ENCODE results near the gene HSF2BP. TPM values are rescaled to one million over a fixed set of nuclear protein-coding genes. Genes with fewer than 3 reads are reported as not detected.

The HSF2BP gene
- total and polyA plus RNA-seq, 2 of the 8 experiments (the other 6 are each of a cell fraction or from before 2014, with no cell fraction given): 0.51 to 0.93 TPM

GRCh38 chr21:43697758-43698643, 38.7 kb upstream of the HSF2BP start:
- no peak overlapping the region for H2AK5ac ChIP-seq (ENCODE audit: low read depth, low read length)
- H3K23me2 ChIP-seq (ENCODE audit: low read depth, low read length): no peaks in the 10 kb centered on the region
- no peaks in the 10 kb centered on the region for H3K27me3 ChIP-seq (replicated peaks in 1 of 4; ENCODE audit: control insufficient read depth in 3 of 4, extremely low read depth in 1 of 4, insufficient read depth in 3 of 4, low read length in 3 of 4)
- FAIRE-seq (no peak), DNase-seq (ENCODE audit: low read depth in 1 of 2, low spot score in 2 of 2) (no peak)
- H4K5ac ChIP-seq (ENCODE audit: insufficient read length, low read depth, low read length): no peak overlapping the region
- WGBS, 2 experiments (ENCODE audit: extremely low coverage in 1 of 2, insufficient coverage in 1 of 2, insufficient read length in 1 of 2, insufficient replicate concordance in 2 of 2, low coverage in 1 of 2, low lambda C conversion rate in 2 of 2, missing lambda C conversion rate in 1 of 2): 89% methylated on average over 10 of the region's 11 CpGs; no CpG with 5 or more reads in 1 of the 2 experiments
- no peaks in the 10 kb centered on the region for H4K20me1 ChIP-seq (replicated peaks in 1 of 2; ENCODE audit: control insufficient read depth in 1 of 2, insufficient read depth in 2 of 2, low read length in 2 of 2)
- H3K4ac ChIP-seq (replicated peaks; ENCODE audit: insufficient read length, low read depth, low read length): no peak overlapping the region
- CTCF ChIA-PET (ENCODE audit: partially characterized antibody): interaction anchor here (0.8 kb wide), 1 partner anchor 43 kb away, joined by 3 read pairs; no protein-coding TSS in a partner anchor
- no peak overlapping the region for H3K27ac ChIP-seq (ENCODE audit: low read depth, low read length)
- H2BK20ac ChIP-seq (ENCODE audit: low read length): no peak overlapping the region
- no peak overlapping the region for H3K9ac ChIP-seq (replicated peaks in 1 of 4; ENCODE audit: extremely low read depth in 1 of 4, low read depth in 3 of 4, low read length in 3 of 4)
- peaks cover 0 to 30% (median 12%) of the 10 kb centered on the region in 4 experiments; a peak in 6 of 8 replicates for H3K36me3 ChIP-seq (ENCODE audit: control insufficient read depth in 2 of 4, insufficient read depth in 4 of 4, low read length in 3 of 4)
- POLR2A ChIA-PET (ENCODE audit: partially characterized antibody): interaction anchor here (0.6 to 1.1 kb wide), 4 partner anchors 9 to 26 kb away, joined by 3 read pairs; no protein-coding TSS in a partner anchor
- no peaks in the 10 kb centered on the region for H3K79me2 ChIP-seq (ENCODE audit: control insufficient read depth in 1 of 2, insufficient read depth in 2 of 2, low read length in 2 of 2)
- no peak overlapping the region for H2BK15ac ChIP-seq (ENCODE audit: low read length)
- H3K56ac ChIP-seq (replicated peaks; ENCODE audit: insufficient read length, low read depth, low read length): no peak overlapping the region
- H2BK5ac ChIP-seq (ENCODE audit: low read depth, low read length): no peak overlapping the region
- no peaks in the 10 kb centered on the region for H3K79me1 ChIP-seq (ENCODE audit: low read depth, low read length)
- no peak overlapping the region for H2BK12ac ChIP-seq (ENCODE audit: low read depth, low read length)
- H2AFZ ChIP-seq (ENCODE audit: low read length): no peak overlapping the region
- peaks cover 0 to 7% (median 0%) of the 10 kb centered on the region in 4 experiments; a peak in 2 of 7 replicates for H3K4me1 ChIP-seq (replicated peaks in 1 of 4; ENCODE audit: control insufficient read depth in 3 of 4, insufficient read depth in 4 of 4, low read length in 3 of 4)
- H3K4me3 ChIP-seq (ENCODE audit: extremely low read depth in 1 of 4, insufficient read depth in 2 of 4, low read depth in 3 of 4, low read length in 4 of 4): no peak overlapping the region
- no peak overlapping the region for H4K91ac ChIP-seq (replicated peaks; ENCODE audit: insufficient read length, low read length)
- no peaks in the 10 kb centered on the region for H3K9me3 ChIP-seq (ENCODE audit: insufficient read depth in 2 of 2, low read depth in 1 of 2, low read length in 1 of 2)
- H3K4me2 ChIP-seq (ENCODE audit: insufficient read depth in 1 of 2, low read depth in 2 of 2, low read length in 2 of 2): no peak overlapping the region
- H2BK120ac ChIP-seq (replicated peaks; ENCODE audit: low read depth, low read length): no peak overlapping the region
- no peak overlapping the region for H4K8ac ChIP-seq (ENCODE audit: extremely low read depth, insufficient read depth, low read length)
- no peak overlapping the region for H3K14ac ChIP-seq (ENCODE audit: insufficient read length)
- H3K18ac ChIP-seq (ENCODE audit: extremely low read depth, low read length): no peak overlapping the region
- H3K23ac ChIP-seq (ENCODE audit: insufficient read length): no peak overlapping the region
- no peak for TF ChIP-seq RNF2 (IDR thresholded peaks at IDR 0.05; ENCODE audit: borderline replicate concordance, low read depth, low read length, missing control alignments, poor library complexity, severe bottlenecking)
- no peak for TF ChIP-seq CHD2 (IDR thresholded peaks at IDR 0.05; ENCODE audit: low read length)
- no peak for TF ChIP-seq CREB1 (IDR thresholded peaks at IDR 0.05)
- TF ChIP-seq CTCF (IDR thresholded peaks at IDR 0.05; ENCODE audit: control extremely low read depth in 1 of 3, insufficient read depth in 1 of 3, low read depth in 1 of 3, low read length in 3 of 3): no peak
- no peak for TF ChIP-seq KDM1A (IDR thresholded peaks at IDR 0.05; ENCODE audit: borderline replicate concordance, low read length)
- no peak for TF ChIP-seq TEAD4 (IDR thresholded peaks at IDR 0.05; ENCODE audit: low read depth, low read length)
- TF ChIP-seq POLR2AphosphoS5 (IDR thresholded peaks at IDR 0.05; ENCODE audit: low read depth, low read length): no peak
- TF ChIP-seq CHD1 (IDR thresholded peaks at IDR 0.05; ENCODE audit: low read depth, low read length): no peak
- TF ChIP-seq E2F6 (IDR thresholded peaks at IDR 0.05): no peak
